C4-2B (cell line): ENCODE data around the gene OR5V1.

ENCODE experiments used
- H3K27ac ChIP-seq: fragments of 450-650 bp; 2 replicates; pipeline ENCODE4 v1.5.1; 2017
- ZFX ChIP-seq: fragments of 450-650 bp; IDR thresholded peaks from 2 replicates; pipeline ENCODE4 v1.6.1; 2017
- TF ChIP-seq, protein P1 (sequence below): fragments of 450-650 bp; conservative IDR thresholded peaks from 2 replicates; pipeline ENCODE4 v1.5.1; 2017; ENCODE audit warnings: mild to moderate bottlenecking

OR5V1 gene

DNA sequence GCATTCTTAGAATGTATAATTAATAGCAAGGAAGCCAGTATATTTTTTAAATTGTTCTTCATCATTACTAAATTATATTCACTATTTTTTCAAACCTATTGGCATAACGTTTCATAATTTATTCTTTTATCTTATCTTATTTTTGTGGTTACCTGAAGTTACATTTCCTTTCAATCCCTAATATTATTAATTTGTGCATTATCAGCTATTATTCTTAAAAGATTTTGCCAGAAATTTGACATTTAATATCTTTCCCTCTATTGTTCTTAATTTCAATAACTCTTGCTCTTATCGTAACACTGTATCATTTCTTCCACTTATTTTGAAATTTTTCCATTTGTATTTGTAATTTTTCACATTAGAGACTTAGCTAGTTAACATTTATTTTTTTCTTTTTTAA is 48.7 kb downstream of the OR5V1 start:
- H3K27ac ChIP-seq, result no peak overlapping the region
- TF ChIP-seq ZFX, result no peak
- TF ChIP-seq, protein P1, sequence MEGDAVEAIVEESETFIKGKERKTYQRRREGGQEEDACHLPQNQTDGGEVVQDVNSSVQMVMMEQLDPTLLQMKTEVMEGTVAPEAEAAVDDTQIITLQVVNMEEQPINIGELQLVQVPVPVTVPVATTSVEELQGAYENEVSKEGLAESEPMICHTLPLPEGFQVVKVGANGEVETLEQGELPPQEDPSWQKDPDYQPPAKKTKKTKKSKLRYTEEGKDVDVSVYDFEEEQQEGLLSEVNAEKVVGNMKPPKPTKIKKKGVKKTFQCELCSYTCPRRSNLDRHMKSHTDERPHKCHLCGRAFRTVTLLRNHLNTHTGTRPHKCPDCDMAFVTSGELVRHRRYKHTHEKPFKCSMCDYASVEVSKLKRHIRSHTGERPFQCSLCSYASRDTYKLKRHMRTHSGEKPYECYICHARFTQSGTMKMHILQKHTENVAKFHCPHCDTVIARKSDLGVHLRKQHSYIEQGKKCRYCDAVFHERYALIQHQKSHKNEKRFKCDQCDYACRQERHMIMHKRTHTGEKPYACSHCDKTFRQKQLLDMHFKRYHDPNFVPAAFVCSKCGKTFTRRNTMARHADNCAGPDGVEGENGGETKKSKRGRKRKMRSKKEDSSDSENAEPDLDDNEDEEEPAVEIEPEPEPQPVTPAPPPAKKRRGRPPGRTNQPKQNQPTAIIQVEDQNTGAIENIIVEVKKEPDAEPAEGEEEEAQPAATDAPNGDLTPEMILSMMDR, result no peak
